GM23338 (cell line): ENCODE data around the gene SAMD11. TPM values are rescaled to one million over a fixed set of nuclear protein-coding genes. Genes with fewer than 3 reads are reported as not detected.

Source experiments
- ATAC-seq: fragments of 200-7000 bp; cut with Tn5 transposase; 3 replicates; pipeline ENCODE4 v1.9.1; 2020
- DNase-seq: peaks from one replicate; pipeline ENCODE4 v3.0.0-alpha.2; 2015; ENCODE audit warnings: low spot score
- H2AFZ ChIP-seq: fragments of 200-600 bp; sonication (generic); 2 replicates; pipeline ENCODE4 v1.8.0; 2016; ENCODE audit warnings: antibody characterized with exemption, mild to moderate bottlenecking, moderate library complexity
- H3F3A ChIP-seq: fragments of 200-600 bp; sonication (generic); replicated peaks from 2 replicates; pipeline ENCODE4 v1.8.0; 2017; ENCODE audit warnings: antibody characterized with exemption, mixed run types, low read depth
- H3K27ac ChIP-seq: fragments of 200-600 bp; sonication (generic); 2 replicates; pipeline ENCODE4 v1.6.1; 2016; ENCODE audit warnings: low read depth
- H3K27me3 ChIP-seq: fragments of 200-600 bp; sonication (generic); 2 replicates; pipeline ENCODE4 v1.8.0; 2016; ENCODE audit warnings: mild to moderate bottlenecking, mixed run types, moderate library complexity; ENCODE audit not compliant: insufficient read depth
- H3K36me3 ChIP-seq: fragments of 200-600 bp; sonication (generic); 2 replicates; pipeline ENCODE4 v1.8.0; 2016; ENCODE audit warnings: mild to moderate bottlenecking; ENCODE audit not compliant: insufficient read depth
- H3K4me1 ChIP-seq: fragments of 200-600 bp; sonication (generic); 2 replicates; pipeline ENCODE4 v1.8.0; 2016; ENCODE audit warnings: mild to moderate bottlenecking, moderate library complexity; ENCODE audit not compliant: insufficient read depth
- H3K4me2 ChIP-seq: fragments of 200-600 bp; sonication (generic); 2 replicates; pipeline ENCODE4 v1.7.1; 2017; ENCODE audit warnings: mixed run types
- H3K4me3 ChIP-seq: fragments of 200-600 bp; sonication (generic); 2 replicates; pipeline ENCODE4 v1.6.1; 2016; ENCODE audit warnings: mixed run types
- H3K79me2 ChIP-seq: fragments of 200-600 bp; sonication (generic); replicated peaks from 2 replicates; pipeline ENCODE4 v1.8.0; 2017; ENCODE audit warnings: mild to moderate bottlenecking; ENCODE audit not compliant: insufficient read depth
- H3K9me2 ChIP-seq: fragments of 200-600 bp; sonication (generic); 2 replicates; pipeline ENCODE4 v1.8.0; 2017; ENCODE audit not compliant: insufficient read depth
- H4K20me1 ChIP-seq: fragments of 200-600 bp; sonication (generic); replicated peaks from 2 replicates; pipeline ENCODE4 v1.8.0; 2017; ENCODE audit warnings: mild to moderate bottlenecking; ENCODE audit not compliant: insufficient read depth
- H3K27ac Mint-ChIP-seq: 2 replicates; pipeline ENCODE4 v1.8.0; 2020; ENCODE audit warnings: inconsistent platforms, mild to moderate bottlenecking, moderate library complexity, mixed read lengths
- H3K27me3 Mint-ChIP-seq: 3 replicates; pipeline ENCODE4 v1.8.0; 2022; ENCODE audit warnings: low read depth, mild to moderate bottlenecking, moderate library complexity, mixed read lengths, inconsistent platforms; ENCODE audit not compliant: insufficient read depth, poor library complexity
- H3K36me3 Mint-ChIP-seq: 3 replicates; pipeline ENCODE4 v1.8.0; 2021; ENCODE audit warnings: low read depth, mild to moderate bottlenecking, inconsistent platforms, moderate library complexity, mixed read lengths
- H3K4me1 Mint-ChIP-seq: 3 replicates; pipeline ENCODE4 v1.8.0; 2020; ENCODE audit warnings: mild to moderate bottlenecking, inconsistent platforms, mixed read lengths
- H3K4me3 Mint-ChIP-seq: 3 replicates; pipeline ENCODE4 v1.8.0; 2021; ENCODE audit warnings: moderate library complexity, mild to moderate bottlenecking, inconsistent platforms, mixed read lengths
- H3K9me3 Mint-ChIP-seq: 3 replicates; pipeline ENCODE4 v1.8.0; 2020; ENCODE audit warnings: moderate library complexity, mild to moderate bottlenecking, inconsistent platforms, mixed read lengths
- CREB1 ChIP-seq: fragments of 250-450 bp; sonication (Bioruptor Pico); IDR thresholded peaks from 2 replicates; pipeline ENCODE4 v1.5.0; 2020; ENCODE audit warnings: low read depth, mild to moderate bottlenecking, moderate library complexity
- CTCF ChIP-seq, 2 experiments: fragments of 200-600 bp in 1 of 2; sonication (generic) in 1 of 2; conservative IDR thresholded peaks; 2 replicates each; pipeline versions ENCODE4 v1.5.1 to v1.6.1; 2016 to 2017; ENCODE audit warnings: antibody characterized with exemption in 2 of 2, low read depth in 2 of 2, mild to moderate bottlenecking in 2 of 2, moderate library complexity in 1 of 2
- ETS1 ChIP-seq: IDR thresholded peaks from 2 replicates; pipeline ENCODE4 v1.6.1; 2016; ENCODE audit warnings: antibody characterized with exemption
- EZH2 ChIP-seq: fragments of 200-600 bp; sonication (generic); IDR thresholded peaks from one replicate; pipeline ENCODE4 v1.8.0; 2017; ENCODE audit warnings: antibody characterized with exemption, mild to moderate bottlenecking, low read depth; ENCODE audit not compliant: unreplicated experiment
- EZH2phosphoT487 ChIP-seq: fragments of 200-600 bp; sonication (generic); IDR thresholded peaks from one replicate; pipeline ENCODE4 v1.8.1; 2018; ENCODE audit warnings: antibody characterized with exemption; ENCODE audit not compliant: unreplicated experiment
- JUNB ChIP-seq: IDR thresholded peaks from one replicate; pipeline ENCODE4 v1.6.1; 2016; ENCODE audit warnings: antibody characterized with exemption; ENCODE audit not compliant: unreplicated experiment
- NANOG ChIP-seq: IDR thresholded peaks from 2 replicates; pipeline ENCODE4 v1.6.1; 2016; ENCODE audit warnings: antibody characterized with exemption, borderline replicate concordance
- POLR2AphosphoS5 ChIP-seq: IDR thresholded peaks from 2 replicates; pipeline ENCODE4 v1.6.1; 2016; ENCODE audit warnings: antibody characterized with exemption, low read depth
- REST ChIP-seq: IDR thresholded peaks from one replicate; pipeline ENCODE4 v1.6.1; 2018; ENCODE audit warnings: antibody characterized with exemption; ENCODE audit not compliant: unreplicated experiment
- STAT1 ChIP-seq: IDR thresholded peaks from one replicate; pipeline ENCODE4 v1.6.1; 2016; ENCODE audit warnings: antibody characterized with exemption; ENCODE audit not compliant: unreplicated experiment
- ZNF114 ChIP-seq: fragments of 250-450 bp; sonication (Bioruptor Pico); IDR thresholded peaks from 2 replicates; pipeline ENCODE4 v1.5.0; 2020; ENCODE audit warnings: mild to moderate bottlenecking, moderate library complexity
- ZNF331 ChIP-seq: fragments of 250-450 bp; sonication (Bioruptor Pico); IDR thresholded peaks from 2 replicates; pipeline ENCODE4 v1.5.0; 2020; ENCODE audit warnings: low read depth, mild to moderate bottlenecking, moderate library complexity
- ZNF462 ChIP-seq: fragments of 250-450 bp; sonication (Bioruptor Pico); IDR thresholded peaks from 2 replicates; pipeline ENCODE4 v1.5.0; 2020; ENCODE audit warnings: mild to moderate bottlenecking, moderate library complexity
- polyA plus RNA-seq: library from polyadenylated mRNA; unstranded; fragments of >200 nt; fragmentation: Nextera tagmentation; extraction: Ambion mirVana; gene quantifications from 2 replicates; pipeline ENCODE4 v1.2.1, GENCODE V29; 2016
- total RNA-seq: library from RNA; depleted of rRNA; stranded (reverse); fragments of >200 nt; shearing (Covaris generic); gene quantifications from 2 replicates; pipeline ENCODE4 v1.2.3, GENCODE V29; 2014

Gene SAMD11
- total and polyA plus RNA-seq, 2 experiments from 2014 or later = 0.14 to 0.40 TPM

- H3K79me2 ChIP-seq = peaks cover 14% of the 10 kb centered on the region
- no peaks in the 10 kb centered on the region for H3K9me3 Mint-ChIP-seq
- no peak overlapping the region for H3K27ac ChIP-seq
- no peaks in the 10 kb centered on the region for H3K36me3 ChIP-seq
- H3K4me1 Mint-ChIP-seq = peaks cover 5% of the 10 kb centered on the region
- DNase-seq (no peak), ATAC-seq (no peak)
- peaks cover 8% of the 10 kb centered on the region for H3K36me3 Mint-ChIP-seq
- no peak overlapping the region for H2AFZ ChIP-seq
- TF ChIP-seq ZNF114 (CRISPR knock-in tag) = no peak
- no peak for TF ChIP-seq POLR2AphosphoS5
- TF ChIP-seq CTCF (conservative IDR thresholded peaks at IDR 0.05; ENCODE audit: low read depth in 2 of 2) = no peak
- no peak for TF ChIP-seq ZNF462 (CRISPR knock-in tag)
- TF ChIP-seq ZNF331 (CRISPR knock-in tag) = no peak
- TF ChIP-seq EZH2 = no peak
- TF ChIP-seq NANOG = no peak
- no peak for TF ChIP-seq EZH2phosphoT487
- no peak for TF ChIP-seq JUNB
- TF ChIP-seq STAT1 = no peak
- no peak for TF ChIP-seq CREB1 (CRISPR knock-in tag)
- no peak for TF ChIP-seq REST
- no peak for TF ChIP-seq ETS1
- no peak overlapping the region for H3K4me2 ChIP-seq
- no peaks in the 10 kb centered on the region for H3K9me2 ChIP-seq
- no peak overlapping the region for H3K4me3 Mint-ChIP-seq
- H3K4me1 ChIP-seq = no peaks in the 10 kb centered on the region; the same call in 1 of the 2 replicates
- no peaks in the 10 kb centered on the region for H3F3A ChIP-seq
- no peak overlapping the region for H3K27ac Mint-ChIP-seq
- peaks cover 35% of the 10 kb centered on the region for H3K27me3 Mint-ChIP-seq
- H3K4me3 ChIP-seq = no peak overlapping the region
- peaks cover 4% of the 10 kb centered on the region; the same call in 1 of the 2 replicates for H4K20me1 ChIP-seq
- H3K27me3 ChIP-seq = peaks cover 25% of the 10 kb centered on the region
Observed at GRCh38 chr1:962381-963300, 38.9 kb downstream of the SAMD11 start.
